ENCODE results near the gene STK10. TPM values are rescaled to one million over a fixed set of nuclear protein-coding genes. Genes with fewer than 3 reads are reported as not detected.

The STK10 gene
- total RNA-seq, 2 donors from 2014 or later = 16.1 to 23.2 TPM

GRCh38 chr5:172095368-172096206, 92.4 kb downstream of the STK10 start:
- no peaks in the 10 kb centered on the region for H3K36me3 ChIP-seq
- no peaks in the 10 kb centered on the region for H3K27me3 ChIP-seq
- no peak for TF ChIP-seq CTCF (IDR thresholded peaks at IDR 0.05)
- H3K4me3 ChIP-seq = no peak overlapping the region
- DNase-seq = no peak
- H3K9ac ChIP-seq (ENCODE audit: low read depth in 2 of 2, low read length in 2 of 2) = no peak overlapping the region
- H3K27ac ChIP-seq = no peak overlapping the region
- no peaks in the 10 kb centered on the region for H3K4me1 ChIP-seq
- H3K9me3 ChIP-seq = no peaks in the 10 kb centered on the region
- intact Hi-C loops (cut with DNase I) = no loop called here

- no peak overlapping the region for H3K4me3 ChIP-seq
- H3K27ac ChIP-seq = no peak overlapping the region
- H3K36me3 ChIP-seq = no peaks in the 10 kb centered on the region
- no peak for TF ChIP-seq CTCF (IDR thresholded peaks at IDR 0.05)
- intact Hi-C loops (cut with DNase I) = no loop called here
- no peak for DNase-seq
- no peak overlapping the region for H3K9ac ChIP-seq (ENCODE audit: low read depth in 2 of 2, low read length in 2 of 2)
- no peaks in the 10 kb centered on the region for H3K9me3 ChIP-seq
- no peaks in the 10 kb centered on the region for H3K27me3 ChIP-seq
- H3K4me1 ChIP-seq = no peaks in the 10 kb centered on the region
These were observed 94.1 kb downstream of the STK10 start for GRCh38 chr5:172093965-172094364.

GRCh38 chr5:172093559-172093958, 94.5 kb downstream of the STK10 start:
- intact Hi-C loops (cut with DNase I) = no loop called here
- no peaks in the 10 kb centered on the region for H3K9me3 ChIP-seq
- TF ChIP-seq CTCF (IDR thresholded peaks at IDR 0.05) = no peak
- H3K4me1 ChIP-seq = no peaks in the 10 kb centered on the region
- no peak overlapping the region for H3K4me3 ChIP-seq
- no peaks in the 10 kb centered on the region for H3K27me3 ChIP-seq
- no peak for DNase-seq
- no peaks in the 10 kb centered on the region for H3K36me3 ChIP-seq
- H3K9ac ChIP-seq (ENCODE audit: low read depth in 2 of 2, low read length in 2 of 2) = no peak overlapping the region
- H3K27ac ChIP-seq = no peak overlapping the region

GRCh38 chr5:172091956-172092732, 95.9 kb downstream of the STK10 start:
- H3K4me3 ChIP-seq = no peak overlapping the region
- intact Hi-C loops (cut with DNase I) = no loop called here
- H3K4me1 ChIP-seq = no peaks in the 10 kb centered on the region
- H3K36me3 ChIP-seq = no peaks in the 10 kb centered on the region
- TF ChIP-seq CTCF (IDR thresholded peaks at IDR 0.05) = no peak
- DNase-seq = no peak
- no peak overlapping the region for H3K9ac ChIP-seq (ENCODE audit: low read depth in 2 of 2, low read length in 2 of 2)
- H3K27me3 ChIP-seq = no peaks in the 10 kb centered on the region
- no peaks in the 10 kb centered on the region for H3K9me3 ChIP-seq
- H3K27ac ChIP-seq = no peak overlapping the region

- Histone ChIP-seq H3K9ac (ENCODE audit: low read depth in 2 of 2, low read length in 2 of 2) (no peak overlapping the region), H3K9me3 (no peaks in the 10 kb centered on the region), H3K27me3 (no peaks in the 10 kb centered on the region), H3K4me3 (no peak overlapping the region), H3K36me3 (no peaks in the 10 kb centered on the region), H3K4me1 (no peaks in the 10 kb centered on the region), H3K27ac (no peak overlapping the region)
- DNase-seq = no peak
- TF ChIP-seq CTCF (IDR thresholded peaks at IDR 0.05) = no peak
- intact Hi-C loops (cut with DNase I) = no loop called here
These were observed 97.0 kb downstream of the STK10 start for GRCh38 chr5:172090976-172091547.

All from colonic mucosa (tissue), 4 donors.